NCI-H2171 (cell line): ENCODE measurements around the gene NOL6.
"Not testable (repeated sequence)": the region's sequence is repeated elsewhere in the genome, so short reads cannot be mapped to it uniquely, and the experiment has no call there.

Source experiments
- DNase-seq: peaks from one replicate; lab custom pipeline; 2025; lab: John Stamatoyannopoulos, UW

Gene NOL6

DNA sequence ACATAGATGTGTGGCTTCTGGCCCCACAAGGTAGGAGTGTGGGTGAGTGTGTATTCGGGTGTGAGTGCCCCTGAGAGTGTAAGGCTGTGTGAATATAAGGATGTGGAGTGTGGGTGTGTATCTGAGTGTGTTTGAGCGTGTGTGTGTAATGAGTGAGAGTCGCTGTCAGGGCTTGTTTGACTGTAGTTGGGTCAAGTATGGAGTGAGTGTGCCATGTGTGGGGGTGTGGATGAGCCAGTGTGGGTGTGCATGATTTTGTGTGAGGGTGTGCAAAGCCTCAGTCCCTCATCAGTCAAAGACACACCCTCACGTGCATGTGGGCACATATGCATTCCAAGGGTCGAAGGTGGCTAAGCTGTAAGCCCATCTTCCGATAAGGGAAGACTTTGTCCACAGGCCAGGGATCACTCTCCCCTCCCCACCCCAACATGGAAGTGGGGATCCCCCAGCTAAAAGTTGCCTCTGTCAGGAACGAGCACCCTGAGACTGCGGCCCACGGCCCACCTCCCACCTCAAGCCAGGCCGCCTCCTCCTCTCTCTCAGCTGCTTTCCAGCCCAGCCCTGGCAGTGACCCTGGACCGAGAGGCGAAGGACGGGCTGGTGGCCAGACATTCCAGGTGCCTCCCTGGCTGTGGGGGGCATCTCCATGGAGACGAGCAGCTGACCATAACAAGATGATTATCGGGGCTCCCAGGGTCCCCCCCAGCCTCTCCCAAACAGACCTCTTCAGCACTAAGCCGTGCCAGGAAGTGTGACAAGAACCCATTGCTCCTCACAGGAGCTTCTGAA, 39.2 kb downstream of the NOL6 start:
- no peak for DNase-seq

DNA sequence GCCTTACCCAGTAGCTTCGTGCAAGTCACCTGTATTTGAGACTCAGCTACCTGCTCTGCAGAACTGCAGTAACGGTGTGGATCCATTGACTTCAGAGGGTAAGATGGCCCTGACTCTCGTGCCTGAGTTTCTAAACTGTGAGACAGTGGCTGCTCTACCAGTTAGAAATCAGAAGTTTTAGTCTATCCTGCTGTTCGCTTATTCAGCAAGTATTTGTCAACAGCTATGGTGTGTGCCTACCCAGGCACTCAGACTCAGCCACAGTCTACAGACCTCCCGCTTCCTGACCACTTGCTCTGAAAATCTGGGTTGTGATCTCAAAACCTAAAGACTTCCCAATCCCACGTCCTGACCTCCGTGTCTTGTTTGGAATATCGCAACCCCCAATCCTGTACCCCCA, 39.9 kb downstream of the NOL6 start:
- DNase-seq: no peak

DNA sequence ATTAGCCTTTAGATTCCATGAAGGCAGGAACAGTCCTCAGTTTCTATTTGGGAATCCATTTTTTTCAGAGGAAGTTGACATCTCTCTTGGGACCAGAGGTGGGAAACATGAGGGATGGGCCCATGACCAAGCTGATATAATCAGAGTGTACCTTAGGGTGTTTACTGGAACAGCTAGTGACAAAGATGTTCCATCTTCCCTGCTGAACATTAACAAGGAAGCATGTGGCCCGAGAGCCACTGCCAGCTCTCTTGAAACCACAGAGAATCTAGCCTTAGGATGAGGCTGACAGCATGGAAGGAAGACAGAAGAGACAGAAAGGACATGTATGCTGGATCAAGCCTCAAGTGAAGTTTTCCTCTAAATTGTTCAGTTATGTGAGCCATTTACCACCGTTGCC, 42.3 kb downstream of the NOL6 start:
- DNase-seq: no peak

GRCh38 chr9:33430942-33431341, 42.8 kb downstream of the NOL6 start:
- DNase-seq: no peak

DNA sequence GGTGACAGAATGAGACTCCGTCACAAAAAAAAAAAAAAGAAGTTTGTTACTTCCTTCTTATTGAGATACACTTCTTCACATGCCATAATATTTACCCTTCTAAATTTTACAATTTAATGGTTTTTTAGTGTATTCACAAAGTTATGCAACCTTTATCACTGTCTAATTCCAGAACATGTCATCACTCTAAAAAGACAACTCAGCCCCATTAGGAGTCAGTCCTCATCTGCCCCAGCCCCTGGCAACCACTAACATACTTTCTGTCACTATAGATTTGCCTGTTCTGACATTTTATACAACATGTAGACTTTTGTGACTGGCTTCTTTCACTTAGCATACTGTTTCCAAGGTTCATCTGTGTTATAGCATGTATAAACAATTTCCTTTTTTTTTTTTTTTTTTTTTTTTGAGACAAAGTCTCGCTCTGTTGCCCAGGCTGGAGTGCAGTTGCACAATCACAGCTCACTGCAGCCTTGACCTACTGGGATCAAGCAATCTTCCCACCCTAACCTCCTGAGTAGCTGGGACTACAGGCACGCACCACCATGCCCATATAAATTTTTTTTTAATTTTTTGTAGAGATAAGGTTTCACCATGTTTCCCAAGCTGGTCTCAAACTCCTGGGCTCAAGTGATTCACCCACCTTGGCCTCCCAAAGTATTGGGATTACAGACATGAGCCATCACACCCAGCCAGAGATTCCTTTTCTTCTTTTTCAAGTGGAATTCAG, 44.3 kb downstream of the NOL6 start:
- no peak for DNase-seq

- no peak for DNase-seq
Observed at GRCh38 chr9:33426843-33427293, 46.9 kb downstream of the NOL6 start.

DNA sequence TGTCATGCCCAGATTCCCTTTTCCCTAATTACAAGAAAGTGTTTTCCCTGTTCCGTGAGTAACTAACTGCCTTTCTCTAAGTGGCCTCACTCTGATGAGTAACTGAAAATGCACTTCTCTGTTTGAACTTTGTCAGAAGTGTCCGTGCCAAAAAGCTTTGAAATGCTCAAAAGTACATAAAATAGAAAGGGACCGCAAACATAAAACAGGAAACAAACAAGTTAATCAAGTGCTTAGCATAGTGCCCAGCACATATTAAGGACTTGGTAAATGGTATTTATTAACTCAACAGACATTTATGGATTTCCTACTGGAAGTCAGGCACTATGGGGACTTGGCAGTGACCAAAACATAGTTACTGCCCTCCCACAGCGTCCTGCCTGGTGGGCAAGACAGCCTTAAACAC, 48.6 kb downstream of the NOL6 start:
- no peak for DNase-seq

GRCh38 chr9:33424492-33424891, 49.2 kb downstream of the NOL6 start:
- DNase-seq: not testable (repeated sequence)

GRCh38 chr9:33424043-33424442, 49.7 kb downstream of the NOL6 start:
- not testable (repeated sequence) for DNase-seq

DNA sequence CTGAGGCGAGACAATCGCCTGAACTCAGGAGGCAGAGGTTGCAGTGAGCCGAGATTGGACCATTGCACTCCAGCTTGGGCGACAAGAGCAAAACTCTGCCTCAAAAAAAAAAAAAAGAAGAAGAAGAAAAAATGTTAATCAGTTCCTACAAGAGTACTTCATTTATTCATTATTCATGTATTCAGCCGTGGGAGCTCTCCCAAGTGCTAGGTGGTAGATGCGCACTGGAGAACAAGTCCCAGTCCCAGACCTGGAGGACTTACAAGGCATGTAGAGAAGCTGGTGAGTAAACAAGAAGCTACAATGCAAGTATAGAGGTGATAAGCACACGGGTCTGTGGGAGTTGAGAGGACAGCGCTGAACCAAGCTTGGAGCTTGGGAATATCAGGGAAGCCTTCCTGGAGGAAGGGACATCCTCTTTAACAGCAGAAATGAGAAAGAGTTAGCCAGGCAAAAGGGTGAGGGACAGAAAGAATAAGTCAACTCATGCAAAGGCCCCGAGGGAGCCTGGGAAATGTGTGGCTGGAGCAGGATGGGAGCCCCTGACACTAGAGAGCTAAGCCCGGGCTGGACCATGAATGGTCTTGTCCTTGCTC, 53.9 kb downstream of the NOL6 start:
- DNase-seq: no peak

GRCh38 chr9:33418090-33418489, 55.6 kb downstream of the NOL6 start:
- DNase-seq: no peak

- no peak for DNase-seq
Observed at GRCh38 chr9:33416996-33417395, 56.7 kb downstream of the NOL6 start.

DNA sequence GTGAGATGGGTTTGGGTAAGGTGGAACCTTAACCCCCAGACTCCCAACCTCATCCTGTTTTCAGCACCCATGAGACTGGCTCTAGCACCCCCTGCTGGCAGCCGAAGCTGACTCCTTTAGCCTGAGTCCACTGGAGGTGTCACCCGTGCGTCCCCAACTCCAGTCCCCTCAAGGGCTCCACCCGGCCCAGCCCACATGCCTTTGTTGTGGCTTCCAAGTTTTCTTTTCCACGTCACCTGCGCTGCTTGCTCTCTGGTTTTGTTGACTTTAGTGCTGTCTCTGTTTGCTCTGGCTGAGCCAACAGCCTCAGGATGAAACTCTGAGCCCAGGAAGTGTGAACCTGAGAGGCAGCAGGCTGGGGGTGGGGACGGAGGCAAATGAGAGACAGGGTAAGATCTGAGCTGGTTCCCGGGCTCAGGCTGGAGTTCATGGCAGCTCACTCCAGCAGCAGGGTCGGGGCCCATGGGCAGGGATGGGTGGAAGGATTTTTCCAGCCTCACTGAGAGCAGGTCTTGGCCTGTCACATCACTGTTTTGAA, 58.2 kb downstream of the NOL6 start:
- DNase-seq: no peak

DNA sequence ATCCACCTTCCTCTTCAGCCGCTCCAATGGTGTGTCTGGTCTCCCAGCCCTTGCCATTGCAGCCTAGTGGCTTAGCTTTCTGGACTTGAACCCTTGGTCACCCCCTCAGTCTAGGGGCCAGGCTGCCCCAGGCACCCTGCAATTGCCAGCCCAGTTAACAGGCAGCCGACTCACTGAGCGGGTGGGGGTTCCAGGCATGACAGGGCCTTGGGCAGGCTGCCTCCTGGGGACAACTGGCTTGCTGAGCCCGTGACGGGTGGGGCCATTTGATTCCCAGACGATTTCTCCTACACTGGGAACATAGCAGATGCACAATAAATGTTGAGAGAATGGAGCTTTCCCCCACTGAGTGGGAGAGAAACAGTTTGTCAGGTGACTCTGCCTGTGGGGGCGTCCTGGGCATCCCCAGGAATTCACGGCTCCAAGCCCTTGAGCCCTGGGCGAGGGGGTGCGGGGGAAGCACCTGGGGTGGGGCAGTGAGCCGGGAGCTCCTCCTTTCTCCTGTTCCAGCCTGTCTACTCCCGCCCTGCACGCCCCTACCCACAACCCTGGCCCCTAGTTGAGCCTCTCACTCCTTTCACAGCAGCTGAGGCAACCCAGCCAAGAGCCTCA, 58.7 kb downstream of the NOL6 start:
- DNase-seq: no peak

DNA sequence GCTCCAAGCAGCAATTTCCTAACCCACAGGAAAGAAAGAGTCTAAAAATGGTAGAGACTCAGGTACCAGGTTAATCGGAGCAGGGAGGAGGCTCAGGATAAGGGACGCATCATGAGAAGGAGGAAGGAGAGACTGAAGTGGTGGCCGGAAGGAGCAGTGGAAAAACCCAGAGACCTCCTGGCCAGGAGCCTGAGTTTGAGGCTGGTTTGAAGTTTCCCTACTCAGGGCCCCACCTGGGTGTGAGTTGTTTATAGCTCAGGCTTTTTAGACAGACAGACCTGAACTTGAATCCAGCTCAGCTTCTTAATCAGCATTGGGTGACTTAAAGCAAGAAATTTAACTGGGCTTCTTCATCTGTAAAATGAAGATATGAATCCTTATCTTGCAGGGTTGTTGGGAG, 59.5 kb downstream of the NOL6 start:
- no peak for DNase-seq
